ENCODE data around the gene NTRK2.

NTRK2 gene

GRCh38 chr9:84828046-84828445, 158.5 kb downstream of the NTRK2 start:
- Histone ChIP-seq H3K18ac (ENCODE audit: low read length) (no peak overlapping the region), H3K9ac (ENCODE audit: low read length) (no peak overlapping the region), H2BK120ac (ENCODE audit: insufficient read depth, low read length, poor library complexity) (no peak overlapping the region), H4K8ac (ENCODE audit: low read depth, low read length) (no peak overlapping the region), H3K4me1 (ENCODE audit: control insufficient read depth in 1 of 2, insufficient read depth in 2 of 2, low read length in 2 of 2) (no peaks in the 10 kb centered on the region), H3K27ac (ENCODE audit: low read depth, low read length) (no peak overlapping the region), H4K12ac (ENCODE audit: low read depth, low read length) (no peak overlapping the region), H3K14ac (ENCODE audit: low read length) (no peak overlapping the region), H3K36me3 (ENCODE audit: control insufficient read depth in 1 of 2, insufficient read depth in 2 of 2, low read length in 2 of 2) (no peaks in the 10 kb centered on the region), H2AFZ (ENCODE audit: insufficient read depth, low read length, poor library complexity) (no peak overlapping the region), H2AK5ac (ENCODE audit: low read length) (no peak overlapping the region), H2BK12ac (ENCODE audit: low read length) (no peak overlapping the region), H3K4me2 (ENCODE audit: low read length) (no peak overlapping the region), H3K9me3 (ENCODE audit: insufficient read depth, low read depth, low read length) (peaks cover 3% of the 10 kb centered on the region), H3K79me1 (ENCODE audit: low read length) (no peaks in the 10 kb centered on the region), H3K23ac (ENCODE audit: low read length) (no peak overlapping the region), H2BK5ac (ENCODE audit: low read depth, low read length, poor library complexity) (no peak overlapping the region), H3K4ac (ENCODE audit: low read depth, low read length) (no peak overlapping the region), H3K79me2 (ENCODE audit: control insufficient read depth, insufficient read depth, low read length, poor library complexity) (no peaks in the 10 kb centered on the region), H3K4me3 (ENCODE audit: low read depth, low read length) (no peak overlapping the region), H4K91ac (ENCODE audit: low read depth, low read length) (no peak overlapping the region), H3K27me3 (ENCODE audit: insufficient read depth, low read length) (no peaks in the 10 kb centered on the region)
- no CpG with 5 or more reads among the region's 2 CpGs for WGBS (ENCODE audit: extremely low coverage, insufficient coverage, insufficient read length)
- no peak for DNase-seq

DNA sequence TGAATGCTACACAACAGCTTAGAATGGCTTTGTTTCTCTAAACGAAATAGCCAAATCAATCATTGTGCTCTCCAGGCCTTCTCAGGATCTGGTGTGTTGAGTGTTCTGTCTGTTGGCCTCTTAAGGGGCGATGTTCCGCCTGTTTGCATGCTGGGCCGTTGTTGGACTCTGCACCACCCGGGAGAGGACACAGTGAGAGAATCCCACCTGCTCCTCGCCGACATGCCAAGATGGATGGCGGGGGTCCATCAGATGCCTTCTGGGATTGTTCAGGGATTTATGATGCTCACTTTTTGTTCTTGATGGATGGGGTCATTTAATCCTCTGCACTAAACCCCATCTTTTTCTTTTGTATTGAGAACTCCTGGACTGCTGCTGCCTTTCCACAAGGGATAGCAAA, 159.9 kb downstream of the NTRK2 start:
- no peak overlapping the region for H4K8ac ChIP-seq (ENCODE audit: low read depth, low read length)
- H2BK12ac ChIP-seq (ENCODE audit: low read length), result no peak overlapping the region
- no peak overlapping the region for H2AK5ac ChIP-seq (ENCODE audit: low read length)
- no peak overlapping the region for H3K4ac ChIP-seq (ENCODE audit: low read depth, low read length)
- H3K14ac ChIP-seq (ENCODE audit: low read length), result no peak overlapping the region
- H2BK5ac ChIP-seq (ENCODE audit: low read depth, low read length, poor library complexity), result no peak overlapping the region
- no peak overlapping the region for H3K4me3 ChIP-seq (ENCODE audit: low read depth, low read length)
- H3K18ac ChIP-seq (ENCODE audit: low read length), result no peak overlapping the region
- no peaks in the 10 kb centered on the region for H3K27me3 ChIP-seq (ENCODE audit: insufficient read depth, low read length)
- DNase-seq, result no peak
- no CpG with 5 or more reads among the region's 8 CpGs for WGBS (ENCODE audit: extremely low coverage, insufficient coverage, insufficient read length)
- H2AFZ ChIP-seq (ENCODE audit: insufficient read depth, low read length, poor library complexity), result no peak overlapping the region
- H3K36me3 ChIP-seq (ENCODE audit: control insufficient read depth in 1 of 2, insufficient read depth in 2 of 2, low read length in 2 of 2), result no peaks in the 10 kb centered on the region
- no peak overlapping the region for H3K23ac ChIP-seq (ENCODE audit: low read length)
- H3K9me3 ChIP-seq (ENCODE audit: insufficient read depth, low read depth, low read length), result peaks cover 3% of the 10 kb centered on the region
- no peak overlapping the region for H3K9ac ChIP-seq (ENCODE audit: low read length)
- no peaks in the 10 kb centered on the region for H3K4me1 ChIP-seq (ENCODE audit: control insufficient read depth in 1 of 2, insufficient read depth in 2 of 2, low read length in 2 of 2)
- no peaks in the 10 kb centered on the region for H3K79me1 ChIP-seq (ENCODE audit: low read length)
- no peak overlapping the region for H3K27ac ChIP-seq (ENCODE audit: low read depth, low read length)
- H3K4me2 ChIP-seq (ENCODE audit: low read length), result no peak overlapping the region
- no peak overlapping the region for H4K91ac ChIP-seq (ENCODE audit: low read depth, low read length)
- H3K79me2 ChIP-seq (ENCODE audit: control insufficient read depth, insufficient read depth, low read length, poor library complexity), result no peaks in the 10 kb centered on the region
- no peak overlapping the region for H2BK120ac ChIP-seq (ENCODE audit: insufficient read depth, low read length, poor library complexity)
- H4K12ac ChIP-seq (ENCODE audit: low read depth, low read length), result no peak overlapping the region

GRCh38 chr9:84829997-84830696, 160.6 kb downstream of the NTRK2 start:
- DNase-seq, result no peak
- no peak overlapping the region for H3K4me2 ChIP-seq (ENCODE audit: low read length)
- no peak overlapping the region for H3K4me3 ChIP-seq (ENCODE audit: low read depth, low read length)
- H3K79me2 ChIP-seq (ENCODE audit: control insufficient read depth, insufficient read depth, low read length, poor library complexity), result no peaks in the 10 kb centered on the region
- no peak overlapping the region for H3K4ac ChIP-seq (ENCODE audit: low read depth, low read length)
- H3K4me1 ChIP-seq (ENCODE audit: control insufficient read depth in 1 of 2, insufficient read depth in 2 of 2, low read length in 2 of 2), result no peaks in the 10 kb centered on the region
- H3K14ac ChIP-seq (ENCODE audit: low read length), result no peak overlapping the region
- no peak overlapping the region for H4K12ac ChIP-seq (ENCODE audit: low read depth, low read length)
- no peaks in the 10 kb centered on the region for H3K36me3 ChIP-seq (ENCODE audit: control insufficient read depth in 1 of 2, insufficient read depth in 2 of 2, low read length in 2 of 2)
- peaks cover 3% of the 10 kb centered on the region for H3K9me3 ChIP-seq (ENCODE audit: insufficient read depth, low read depth, low read length)
- H3K9ac ChIP-seq (ENCODE audit: low read length), result no peak overlapping the region
- no peak overlapping the region for H2BK5ac ChIP-seq (ENCODE audit: low read depth, low read length, poor library complexity)
- H2AK5ac ChIP-seq (ENCODE audit: low read length), result no peak overlapping the region
- no peaks in the 10 kb centered on the region for H3K79me1 ChIP-seq (ENCODE audit: low read length)
- H3K27me3 ChIP-seq (ENCODE audit: insufficient read depth, low read length), result no peaks in the 10 kb centered on the region
- H3K23ac ChIP-seq (ENCODE audit: low read length), result no peak overlapping the region
- no peak overlapping the region for H2BK120ac ChIP-seq (ENCODE audit: insufficient read depth, low read length, poor library complexity)
- no peak overlapping the region for H2AFZ ChIP-seq (ENCODE audit: insufficient read depth, low read length, poor library complexity)
- no CpG with 5 or more reads among the region's 6 CpGs for WGBS (ENCODE audit: extremely low coverage, insufficient coverage, insufficient read length)
- no peak overlapping the region for H4K91ac ChIP-seq (ENCODE audit: low read depth, low read length)
- H3K27ac ChIP-seq (ENCODE audit: low read depth, low read length), result no peak overlapping the region
- H3K18ac ChIP-seq (ENCODE audit: low read length), result no peak overlapping the region
- H4K8ac ChIP-seq (ENCODE audit: low read depth, low read length), result no peak overlapping the region
- no peak overlapping the region for H2BK12ac ChIP-seq (ENCODE audit: low read length)

GRCh38 chr9:84831377-84831776, 161.8 kb downstream of the NTRK2 start:
- no peak overlapping the region for H2AFZ ChIP-seq (ENCODE audit: insufficient read depth, low read length, poor library complexity)
- H3K4me3 ChIP-seq (ENCODE audit: low read depth, low read length), result no peak overlapping the region
- peaks cover 3% of the 10 kb centered on the region for H3K9me3 ChIP-seq (ENCODE audit: insufficient read depth, low read depth, low read length)
- H4K8ac ChIP-seq (ENCODE audit: low read depth, low read length), result no peak overlapping the region
- WGBS (ENCODE audit: extremely low coverage, insufficient coverage, insufficient read length), result no CpG with 5 or more reads among the region's 4 CpGs
- no peaks in the 10 kb centered on the region for H3K4me1 ChIP-seq (ENCODE audit: control insufficient read depth in 1 of 2, insufficient read depth in 2 of 2, low read length in 2 of 2)
- H3K4me2 ChIP-seq (ENCODE audit: low read length), result no peak overlapping the region
- DNase-seq, result no peak
- H3K18ac ChIP-seq (ENCODE audit: low read length), result no peak overlapping the region
- no peak overlapping the region for H2AK5ac ChIP-seq (ENCODE audit: low read length)
- H3K79me2 ChIP-seq (ENCODE audit: control insufficient read depth, insufficient read depth, low read length, poor library complexity), result no peaks in the 10 kb centered on the region
- H3K36me3 ChIP-seq (ENCODE audit: control insufficient read depth in 1 of 2, insufficient read depth in 2 of 2, low read length in 2 of 2), result no peaks in the 10 kb centered on the region
- H3K14ac ChIP-seq (ENCODE audit: low read length), result no peak overlapping the region
- no peak overlapping the region for H4K91ac ChIP-seq (ENCODE audit: low read depth, low read length)
- no peak overlapping the region for H2BK5ac ChIP-seq (ENCODE audit: low read depth, low read length, poor library complexity)
- no peak overlapping the region for H3K9ac ChIP-seq (ENCODE audit: low read length)
- H3K4ac ChIP-seq (ENCODE audit: low read depth, low read length), result no peak overlapping the region
- no peak overlapping the region for H3K27ac ChIP-seq (ENCODE audit: low read depth, low read length)
- H2BK120ac ChIP-seq (ENCODE audit: insufficient read depth, low read length, poor library complexity), result no peak overlapping the region
- no peaks in the 10 kb centered on the region for H3K27me3 ChIP-seq (ENCODE audit: insufficient read depth, low read length)
- no peak overlapping the region for H3K23ac ChIP-seq (ENCODE audit: low read length)
- no peaks in the 10 kb centered on the region for H3K79me1 ChIP-seq (ENCODE audit: low read length)
- no peak overlapping the region for H2BK12ac ChIP-seq (ENCODE audit: low read length)
- no peak overlapping the region for H4K12ac ChIP-seq (ENCODE audit: low read depth, low read length)

Measured in trophoblast cell (in vitro differentiated cells and primary cell).